Stimulated activated naive CD8-positive, alpha-beta T cell treated with anti-CD3 and anti-CD28 coated beads, Interleukin-15, Interleukin-2, amounts not matched to agents 100 ng/mL and 50 ng/mL, for 24 hours (primary cell): ENCODE measurements around the gene TRIM71.

Experiments used
- H3K27ac Mint-ChIP-seq: one replicate; pipeline ENCODE4 v1.8.0; 2021; ENCODE audit warnings: mild to moderate bottlenecking, mixed read lengths
- H3K27me3 Mint-ChIP-seq: one replicate; pipeline ENCODE4 v1.8.0; 2021; ENCODE audit warnings: mixed read lengths
- H3K36me3 Mint-ChIP-seq: one replicate; pipeline ENCODE4 v1.8.0; 2021; ENCODE audit warnings: low read depth, mixed read lengths
- H3K4me1 Mint-ChIP-seq: one replicate; pipeline ENCODE4 v1.8.0; 2021; ENCODE audit warnings: low read depth, mixed read lengths
- H3K4me3 Mint-ChIP-seq: one replicate; pipeline ENCODE4 v1.8.0; 2021; ENCODE audit warnings: mild to moderate bottlenecking, mixed read lengths
- H3K9me3 Mint-ChIP-seq: one replicate; pipeline ENCODE4 v1.8.0; 2021; ENCODE audit warnings: mixed read lengths

Gene TRIM71

GRCh38 chr3:32880225-32880624 lies 62.4 kb downstream of the TRIM71 start:
- no peak overlapping the region for H3K4me3 Mint-ChIP-seq

DNA sequence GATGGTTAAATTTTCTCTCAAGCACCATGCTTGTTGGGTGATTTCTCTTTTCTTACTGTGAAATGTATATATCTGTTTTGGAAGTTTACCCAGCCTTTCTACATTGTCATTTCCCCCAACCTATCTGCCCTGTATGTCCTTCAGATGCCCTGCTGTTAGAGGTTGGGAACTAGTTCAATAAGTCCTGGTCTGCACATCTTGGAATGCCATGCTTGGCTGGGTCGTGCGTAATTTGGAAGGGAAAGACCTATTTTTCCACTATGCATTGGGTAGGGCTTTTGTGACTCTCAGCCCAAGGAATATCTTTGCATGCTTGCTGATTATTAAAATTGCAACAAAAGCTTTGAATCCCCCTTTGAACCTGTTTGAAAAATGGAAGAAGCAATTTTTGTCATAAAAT lies 63.8 kb downstream of the TRIM71 start:
- Mint-ChIP-seq H3K4me1 (peaks cover 11% of the 10 kb centered on the region), H3K36me3 (no peaks in the 10 kb centered on the region), H3K4me3 (no peak overlapping the region), H3K27me3 (peaks cover 24% of the 10 kb centered on the region), H3K27ac (no peak overlapping the region), H3K9me3 (no peaks in the 10 kb centered on the region)

More at GRCh38 chr3:32880225-32880624, 62.4 kb downstream of the TRIM71 start:
- H3K27ac Mint-ChIP-seq = no peak overlapping the region
- H3K9me3 Mint-ChIP-seq = no peaks in the 10 kb centered on the region
- H3K4me1 Mint-ChIP-seq = peaks cover 14% of the 10 kb centered on the region
- H3K36me3 Mint-ChIP-seq = no peaks in the 10 kb centered on the region
- peaks cover 21% of the 10 kb centered on the region for H3K27me3 Mint-ChIP-seq

GRCh38 chr3:32882189-32882588 lies 64.4 kb downstream of the TRIM71 start:
- H3K27me3 Mint-ChIP-seq = peaks cover 24% of the 10 kb centered on the region
- H3K9me3 Mint-ChIP-seq = no peaks in the 10 kb centered on the region
- H3K4me3 Mint-ChIP-seq = no peak overlapping the region
- H3K4me1 Mint-ChIP-seq = peaks cover 11% of the 10 kb centered on the region
- no peaks in the 10 kb centered on the region for H3K36me3 Mint-ChIP-seq
- no peak overlapping the region for H3K27ac Mint-ChIP-seq

DNA sequence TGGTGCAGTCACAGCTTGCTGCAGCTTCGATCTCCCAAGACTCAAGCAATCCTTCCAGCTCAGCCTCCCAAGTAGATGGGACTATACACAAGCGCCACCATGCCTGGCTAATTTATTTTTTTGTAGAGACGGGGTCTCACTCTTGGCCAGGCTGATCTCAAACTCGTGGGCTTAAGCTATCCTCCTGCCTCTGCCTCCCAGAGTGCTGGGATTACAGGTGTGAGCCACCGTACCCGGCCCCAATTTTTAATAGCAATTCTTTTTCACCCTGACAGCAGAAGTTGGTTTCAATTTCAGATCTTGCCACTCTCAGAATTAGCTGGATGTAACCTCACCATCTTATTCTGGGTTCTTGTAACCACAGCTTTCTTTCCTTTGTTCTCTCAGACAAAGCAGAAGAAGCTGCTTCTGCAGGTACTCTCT lies 64.8 kb downstream of the TRIM71 start:
- H3K27me3 Mint-ChIP-seq = peaks cover 20% of the 10 kb centered on the region
- H3K27ac Mint-ChIP-seq = no peak overlapping the region
- no peaks in the 10 kb centered on the region for H3K9me3 Mint-ChIP-seq
- H3K4me1 Mint-ChIP-seq = peaks cover 11% of the 10 kb centered on the region
- no peak overlapping the region for H3K4me3 Mint-ChIP-seq
- no peaks in the 10 kb centered on the region for H3K36me3 Mint-ChIP-seq

- peaks cover 11% of the 10 kb centered on the region for H3K4me1 Mint-ChIP-seq
- H3K27me3 Mint-ChIP-seq = peaks cover 15% of the 10 kb centered on the region
- H3K36me3 Mint-ChIP-seq = no peaks in the 10 kb centered on the region
- H3K4me3 Mint-ChIP-seq = no peak overlapping the region
- no peaks in the 10 kb centered on the region for H3K9me3 Mint-ChIP-seq
- no peak overlapping the region for H3K27ac Mint-ChIP-seq
Measured at GRCh38 chr3:32883817-32884216, 66.0 kb downstream of the TRIM71 start.

DNA sequence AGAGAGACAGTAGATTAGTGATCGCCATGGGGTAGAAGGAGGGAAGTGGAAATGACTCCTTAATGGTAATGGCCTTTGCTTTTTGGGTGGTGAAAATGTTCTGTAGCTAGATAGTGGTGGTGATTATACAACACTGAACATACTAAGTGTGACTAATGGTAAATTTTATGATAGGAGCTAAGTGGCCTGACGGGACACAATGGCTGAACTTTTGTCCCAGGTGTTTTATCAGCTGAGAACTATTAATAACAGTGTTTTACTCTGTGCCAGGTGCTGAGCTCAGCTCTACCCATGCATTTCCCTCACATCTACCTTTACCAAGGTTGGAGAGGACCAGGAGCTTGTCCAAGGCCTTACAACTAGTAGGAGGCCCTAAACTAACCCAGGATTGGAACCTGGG lies 66.8 kb downstream of the TRIM71 start:
- Mint-ChIP-seq H3K4me3 (no peak overlapping the region), H3K36me3 (no peaks in the 10 kb centered on the region), H3K27ac (no peak overlapping the region), H3K27me3 (peaks cover 15% of the 10 kb centered on the region), H3K9me3 (no peaks in the 10 kb centered on the region), H3K4me1 (peaks cover 11% of the 10 kb centered on the region)

DNA sequence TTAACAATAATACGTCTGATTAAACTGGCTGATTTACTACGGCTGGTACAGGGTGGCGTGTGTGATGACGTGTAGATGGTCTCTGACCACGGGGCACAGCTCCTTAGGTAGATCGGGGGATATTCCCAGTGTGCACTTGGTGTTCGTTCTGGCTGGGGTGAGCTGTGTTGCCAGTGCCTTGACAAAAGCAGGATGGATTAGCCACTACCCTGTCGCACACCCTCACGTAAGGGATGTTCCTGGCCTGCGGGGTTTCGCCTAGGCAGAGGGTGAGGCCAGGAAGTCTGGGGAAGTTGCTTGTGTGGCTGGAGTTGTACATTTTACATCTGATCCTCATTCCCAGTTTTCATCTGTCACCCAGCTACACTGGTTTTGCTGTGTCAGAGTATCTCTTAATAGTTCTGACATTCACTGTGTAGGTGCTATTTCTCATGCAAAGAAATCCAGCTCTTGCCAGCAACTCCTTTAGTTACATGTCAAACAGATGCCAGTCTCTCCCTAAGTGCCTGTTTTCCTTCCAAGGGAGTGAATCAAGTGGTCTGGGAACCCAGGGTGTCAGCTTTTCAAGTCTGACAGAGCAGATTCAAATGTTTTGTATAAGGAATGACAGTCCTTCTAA lies 67.6 kb downstream of the TRIM71 start:
- H3K27ac Mint-ChIP-seq = no peak overlapping the region
- H3K27me3 Mint-ChIP-seq = peaks cover 15% of the 10 kb centered on the region
- peaks cover 11% of the 10 kb centered on the region for H3K4me1 Mint-ChIP-seq
- no peaks in the 10 kb centered on the region for H3K36me3 Mint-ChIP-seq
- H3K9me3 Mint-ChIP-seq = no peaks in the 10 kb centered on the region
- H3K4me3 Mint-ChIP-seq = no peak overlapping the region

DNA sequence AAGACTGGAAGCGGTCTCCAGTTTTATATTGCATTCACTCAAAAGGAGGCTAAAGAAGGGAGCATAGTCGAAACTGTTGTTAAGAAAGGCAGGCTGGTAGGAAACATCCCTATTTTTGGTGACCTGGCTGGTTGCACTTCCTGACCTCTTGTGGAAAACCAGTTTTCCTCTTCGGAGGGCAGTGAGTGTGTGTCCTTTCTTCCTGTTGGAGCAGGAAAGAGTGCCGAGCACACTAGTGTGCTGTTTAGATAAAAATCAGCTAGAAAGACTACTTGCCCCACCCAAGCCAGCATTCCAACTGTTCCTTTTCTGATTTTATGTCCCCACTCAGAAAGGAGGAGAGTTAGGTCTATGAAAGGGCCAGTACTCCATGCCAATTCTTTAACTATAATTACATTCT lies 68.5 kb downstream of the TRIM71 start:
- peaks cover 11% of the 10 kb centered on the region for H3K4me1 Mint-ChIP-seq
- H3K36me3 Mint-ChIP-seq = no peaks in the 10 kb centered on the region
- no peaks in the 10 kb centered on the region for H3K9me3 Mint-ChIP-seq
- H3K27ac Mint-ChIP-seq = no peak overlapping the region
- H3K4me3 Mint-ChIP-seq = no peak overlapping the region
- H3K27me3 Mint-ChIP-seq = peaks cover 9% of the 10 kb centered on the region

- Mint-ChIP-seq H3K4me1 (peaks cover 11% of the 10 kb centered on the region), H3K9me3 (no peaks in the 10 kb centered on the region), H3K27ac (no peak overlapping the region), H3K4me3 (no peak overlapping the region), H3K27me3 (peaks cover 3% of the 10 kb centered on the region), H3K36me3 (no peaks in the 10 kb centered on the region)
Measured at GRCh38 chr3:32886911-32887310, 69.1 kb downstream of the TRIM71 start.

GRCh38 chr3:32888739-32889138 lies 70.9 kb downstream of the TRIM71 start:
- Mint-ChIP-seq H3K9me3 (no peaks in the 10 kb centered on the region), H3K27me3 (peaks cover 12% of the 10 kb centered on the region), H3K36me3 (no peaks in the 10 kb centered on the region), H3K4me3 (no peak overlapping the region), H3K27ac (no peak overlapping the region), H3K4me1 (no peaks in the 10 kb centered on the region)

GRCh38 chr3:32890420-32891276 lies 72.9 kb downstream of the TRIM71 start:
- Mint-ChIP-seq H3K27ac (no peak overlapping the region), H3K36me3 (no peaks in the 10 kb centered on the region), H3K4me3 (no peak overlapping the region), H3K4me1 (no peaks in the 10 kb centered on the region), H3K27me3 (peaks cover 28% of the 10 kb centered on the region), H3K9me3 (no peaks in the 10 kb centered on the region)

DNA sequence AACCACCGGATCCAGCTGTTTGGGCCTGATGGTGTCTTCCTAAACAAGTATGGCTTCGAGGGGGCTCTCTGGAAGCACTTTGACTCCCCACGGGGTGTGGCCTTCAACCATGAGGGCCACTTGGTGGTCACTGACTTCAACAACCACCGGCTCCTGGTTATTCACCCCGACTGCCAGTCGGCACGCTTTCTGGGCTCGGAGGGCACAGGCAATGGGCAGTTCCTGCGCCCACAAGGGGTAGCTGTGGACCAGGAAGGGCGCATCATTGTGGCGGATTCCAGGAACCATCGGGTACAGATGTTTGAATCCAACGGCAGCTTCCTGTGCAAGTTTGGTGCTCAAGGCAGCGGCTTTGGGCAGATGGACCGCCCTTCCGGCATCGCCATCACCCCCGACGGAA lies 73.6 kb downstream of the TRIM71 start:
- Mint-ChIP-seq H3K27ac (no peak overlapping the region), H3K9me3 (no peaks in the 10 kb centered on the region), H3K36me3 (no peaks in the 10 kb centered on the region), H3K4me1 (no peaks in the 10 kb centered on the region), H3K4me3 (no peak overlapping the region), H3K27me3 (peaks cover 30% of the 10 kb centered on the region)

DNA sequence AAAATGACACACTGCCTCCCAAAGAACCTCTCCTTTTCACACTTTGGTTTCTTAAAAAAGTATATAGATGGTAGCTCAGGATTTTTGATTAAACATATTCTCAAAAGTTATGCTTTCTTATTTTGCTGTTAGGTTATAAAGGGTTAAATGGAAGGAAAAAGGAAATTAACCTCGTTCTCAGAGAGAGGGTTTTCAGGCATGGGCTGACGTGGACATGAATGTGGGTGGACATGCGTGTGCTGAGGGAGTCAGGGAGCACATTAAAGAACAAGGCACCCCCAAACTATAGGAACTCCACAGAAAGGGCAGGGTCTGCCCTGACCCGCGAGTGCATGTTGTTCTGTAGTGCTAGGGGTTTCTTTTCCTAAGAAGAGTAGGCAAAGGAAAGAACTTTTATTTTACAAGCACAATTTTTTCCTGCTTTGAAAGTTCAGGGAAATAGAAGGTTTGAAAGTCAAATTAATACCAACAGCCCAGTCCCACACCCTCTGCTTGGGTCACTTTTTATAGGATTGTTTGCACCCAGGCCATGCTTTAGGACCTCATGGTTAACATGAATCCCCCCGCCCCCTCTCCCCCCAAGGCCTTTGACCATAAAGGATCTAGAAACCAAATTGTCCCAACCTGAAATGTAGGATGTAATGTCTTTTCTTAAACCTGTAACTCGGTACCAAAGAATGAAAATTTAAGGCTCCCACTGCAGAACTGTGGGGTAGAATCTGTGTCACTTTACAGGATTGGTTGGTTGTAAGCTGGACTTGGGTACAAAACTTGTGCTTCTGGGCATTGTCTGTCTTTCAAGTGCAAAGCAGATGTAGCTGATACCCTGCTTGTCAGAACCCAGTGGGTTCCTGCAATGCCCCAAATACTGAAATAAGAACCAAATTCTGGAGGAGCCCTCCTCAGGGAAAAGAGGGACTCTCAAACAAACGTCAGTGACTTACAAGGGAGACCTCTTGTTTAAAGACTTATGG lies 75.1 kb downstream of the TRIM71 start:
- H3K27ac Mint-ChIP-seq = no peak overlapping the region
- no peaks in the 10 kb centered on the region for H3K4me1 Mint-ChIP-seq
- no peaks in the 10 kb centered on the region for H3K36me3 Mint-ChIP-seq
- no peak overlapping the region for H3K4me3 Mint-ChIP-seq
- H3K27me3 Mint-ChIP-seq = peaks cover 33% of the 10 kb centered on the region
- no peaks in the 10 kb centered on the region for H3K9me3 Mint-ChIP-seq

DNA sequence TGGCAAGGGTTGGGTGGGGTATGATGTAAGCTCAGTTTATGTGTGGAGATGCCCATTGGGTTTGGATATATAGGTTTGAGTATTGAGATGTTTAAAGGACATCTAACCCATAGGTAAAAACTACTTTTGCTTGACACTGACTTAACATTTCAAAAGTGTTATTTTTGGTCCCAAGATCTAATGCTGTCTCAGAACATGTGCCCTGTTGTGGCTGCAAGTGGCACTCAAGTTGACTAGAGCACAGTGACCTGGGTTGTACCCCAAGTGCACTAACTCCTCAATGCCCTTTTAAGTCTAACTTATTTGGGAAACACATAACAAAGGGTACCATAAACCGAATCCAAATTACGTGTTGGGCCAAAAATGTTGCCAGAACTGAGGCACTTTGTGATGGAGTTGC lies 77.2 kb downstream of the TRIM71 start:
- H3K27ac Mint-ChIP-seq = no peak overlapping the region
- no peaks in the 10 kb centered on the region for H3K9me3 Mint-ChIP-seq
- no peak overlapping the region for H3K4me3 Mint-ChIP-seq
- no peaks in the 10 kb centered on the region for H3K36me3 Mint-ChIP-seq
- no peaks in the 10 kb centered on the region for H3K4me1 Mint-ChIP-seq
- H3K27me3 Mint-ChIP-seq = peaks cover 45% of the 10 kb centered on the region

GRCh38 chr3:32895701-32896100 lies 77.9 kb downstream of the TRIM71 start:
- Mint-ChIP-seq H3K36me3 (no peaks in the 10 kb centered on the region), H3K27me3 (peaks cover 45% of the 10 kb centered on the region), H3K4me3 (no peak overlapping the region), H3K9me3 (no peaks in the 10 kb centered on the region), H3K4me1 (no peaks in the 10 kb centered on the region), H3K27ac (no peak overlapping the region)
